SU-DHL-6 (cell line): ENCODE measurements around the gene KCNK18.

Experiments used
- CTCF ChIP-seq: fragments of 200-600 bp; sonication (generic); IDR thresholded peaks from one replicate; pipeline ENCODE4 v1.5.1; 2017; ENCODE audit warnings: antibody characterized with exemption, mild to moderate bottlenecking, low read length, moderate library complexity; ENCODE audit not compliant: insufficient read depth, poor library complexity, severe bottlenecking
- EZH2phosphoT487 ChIP-seq: fragments of 200-600 bp; sonication (generic), shearing (Covaris generic); conservative IDR thresholded peaks from 2 replicates; pipeline ENCODE4 v1.6.1; 2018; ENCODE audit warnings: mild to moderate bottlenecking, antibody characterized with exemption, low read length, moderate library complexity, mixed read lengths

GRCh38 chr10:117161386-117162033 lies 35.8 kb upstream of the KCNK18 start:
- TF ChIP-seq CTCF = no peak
- TF ChIP-seq EZH2phosphoT487 = no peak
